T1000 (cell line): ENCODE data around the gene DDAH2.

Experiments used
- DNase-seq: peaks from one replicate; lab custom pipeline; 2025; ENCODE audit warnings: mixed read lengths; lab: John Stamatoyannopoulos, UW

Gene DDAH2

DNA sequence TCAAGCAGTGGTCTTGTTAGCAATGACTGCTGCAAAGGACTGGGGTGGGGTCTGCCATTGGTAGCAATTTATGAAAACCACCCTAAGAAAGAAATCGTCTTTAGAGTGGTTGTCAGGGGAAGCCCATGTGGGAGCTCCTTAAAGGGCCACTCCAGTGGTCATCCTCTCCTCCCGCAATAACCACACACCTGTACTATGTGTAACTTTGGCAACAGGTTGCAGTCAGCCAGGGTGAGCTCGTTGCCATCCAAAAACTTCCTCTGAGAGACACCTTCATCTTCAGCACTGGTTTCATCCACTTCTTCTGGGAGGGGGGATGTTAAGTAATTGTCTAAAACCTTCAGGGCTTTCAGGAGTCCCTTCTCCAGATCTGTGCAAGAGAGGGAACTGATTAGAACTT lies 2.9 kb upstream of the DDAH2 start:
- no peak for DNase-seq

DNA sequence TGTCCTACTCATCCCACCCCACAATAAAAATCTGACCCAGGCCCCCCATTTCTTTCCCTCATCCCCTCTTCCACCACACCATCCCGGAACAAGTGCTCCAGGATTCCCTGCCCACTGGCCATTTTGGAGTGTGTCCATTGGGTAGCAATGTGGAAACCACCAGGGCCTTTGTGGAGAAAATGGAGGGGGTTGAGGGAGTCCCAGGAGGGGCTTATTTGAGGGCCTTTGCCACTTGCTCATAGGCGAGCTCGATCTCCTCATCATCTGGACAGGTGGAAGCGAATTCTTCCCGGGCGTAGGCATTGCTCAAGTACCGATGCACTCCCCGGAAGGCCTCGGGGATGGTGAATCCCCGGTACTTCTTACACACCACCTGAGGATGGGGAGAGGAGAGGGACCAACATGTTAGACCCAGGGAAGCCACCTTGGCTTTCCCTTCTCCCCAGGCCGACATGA lies 1.6 kb upstream of the DDAH2 start:
- DNase-seq, result no peak

DNA sequence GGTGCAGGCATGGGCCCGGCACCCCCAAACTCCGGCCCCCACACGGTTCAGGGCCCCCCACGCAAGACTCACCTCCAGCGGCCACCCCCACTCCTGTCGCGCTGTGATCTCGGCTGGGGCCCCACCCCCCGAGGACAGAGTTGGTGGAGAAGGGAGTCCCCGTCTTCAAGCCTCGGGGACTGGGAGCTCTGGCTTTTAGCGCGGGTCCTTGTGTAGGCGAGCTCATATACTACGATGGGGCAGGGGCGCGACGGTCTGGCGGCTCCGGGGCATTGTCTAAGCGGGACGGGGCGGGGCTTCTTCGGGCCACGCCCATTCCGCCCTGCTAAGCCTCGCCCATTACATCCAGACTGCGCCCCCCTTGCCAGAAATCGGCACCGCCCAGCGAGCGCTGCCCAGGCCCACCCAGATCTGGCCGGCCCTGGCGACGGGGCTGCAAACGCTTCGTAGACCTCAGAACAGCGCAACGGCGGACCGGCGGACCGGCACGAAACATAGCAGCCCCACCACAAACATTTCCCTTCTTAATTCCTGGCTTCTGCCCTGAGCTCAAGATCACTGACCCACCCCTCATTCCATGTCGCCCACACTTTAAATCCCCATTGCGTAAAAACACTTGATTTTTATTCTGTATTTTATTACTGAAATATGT lies 1.0 kb upstream of the DDAH2 start:
- peak; percentile 82 for DNase-seq

DNA sequence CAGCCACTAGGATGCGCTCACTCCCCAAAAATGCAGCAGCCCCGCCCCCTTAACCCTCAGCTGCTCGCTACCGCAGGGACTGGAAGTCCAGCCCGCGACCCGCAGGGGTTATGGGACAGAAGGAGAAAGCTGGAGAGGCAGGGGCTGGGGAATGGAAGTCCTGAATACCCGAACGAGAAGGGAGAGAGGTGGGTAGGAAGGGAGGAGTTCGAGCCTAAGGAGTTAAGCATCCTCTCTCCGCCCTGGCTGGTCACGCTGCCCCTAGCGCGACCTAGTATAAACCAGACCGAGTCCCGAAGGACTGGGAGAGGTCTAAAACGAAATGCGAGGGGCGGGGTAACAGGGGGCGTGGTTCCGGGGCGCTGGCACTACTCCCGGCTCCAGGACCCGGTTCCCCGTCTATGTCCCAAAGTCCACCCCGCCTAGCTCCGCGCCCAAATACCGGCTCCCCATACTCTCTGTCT lies 448 bp upstream of the DDAH2 start:
- peak; percentile 85 for DNase-seq

DNA sequence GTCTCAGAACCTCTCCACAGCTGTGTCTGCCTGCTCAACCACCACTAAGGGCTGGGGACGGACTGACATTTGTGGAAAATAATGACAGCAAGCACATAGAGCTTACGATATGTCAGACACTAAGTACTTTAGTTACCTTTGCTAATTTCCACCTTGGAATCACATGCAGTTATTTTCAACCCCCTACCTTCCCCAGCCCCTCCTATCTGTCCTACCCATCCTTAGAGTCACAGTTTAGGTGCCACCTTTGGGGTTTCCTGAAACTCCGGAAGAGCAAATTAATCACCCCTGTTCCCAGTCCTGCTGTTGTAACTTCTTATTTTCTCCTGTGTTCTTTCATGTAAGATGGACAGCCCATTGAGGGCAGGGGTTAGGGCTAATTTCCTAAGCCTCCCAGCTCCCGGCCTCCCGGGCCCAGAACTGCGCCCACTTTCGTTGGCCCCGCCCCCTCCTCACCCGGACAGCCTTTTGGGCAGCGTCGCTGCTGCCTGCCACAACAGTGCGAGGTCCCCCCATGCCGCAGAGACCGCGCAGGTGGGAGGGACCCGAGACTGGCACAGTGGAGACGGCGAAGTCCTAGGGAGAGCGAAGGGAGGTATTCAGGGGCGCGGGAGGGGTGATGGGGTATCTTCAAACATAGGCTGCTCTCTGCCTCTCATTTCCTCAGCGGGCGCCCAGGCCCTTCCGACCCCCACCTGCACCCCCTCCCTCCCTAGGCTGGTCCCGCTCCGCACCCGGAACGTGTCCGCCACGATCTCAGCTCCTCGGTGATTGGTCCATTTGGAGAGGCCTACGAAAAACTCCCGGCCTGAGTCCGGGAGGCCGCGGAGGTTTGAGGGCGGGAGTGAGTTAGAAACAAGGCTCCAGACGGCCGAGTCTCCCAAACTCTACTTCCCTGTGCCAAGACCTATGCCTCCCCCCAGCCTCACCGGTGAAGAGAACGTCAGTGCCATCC lies 1.1 kb downstream of the DDAH2 start:
- DNase-seq, result no peak

DNA sequence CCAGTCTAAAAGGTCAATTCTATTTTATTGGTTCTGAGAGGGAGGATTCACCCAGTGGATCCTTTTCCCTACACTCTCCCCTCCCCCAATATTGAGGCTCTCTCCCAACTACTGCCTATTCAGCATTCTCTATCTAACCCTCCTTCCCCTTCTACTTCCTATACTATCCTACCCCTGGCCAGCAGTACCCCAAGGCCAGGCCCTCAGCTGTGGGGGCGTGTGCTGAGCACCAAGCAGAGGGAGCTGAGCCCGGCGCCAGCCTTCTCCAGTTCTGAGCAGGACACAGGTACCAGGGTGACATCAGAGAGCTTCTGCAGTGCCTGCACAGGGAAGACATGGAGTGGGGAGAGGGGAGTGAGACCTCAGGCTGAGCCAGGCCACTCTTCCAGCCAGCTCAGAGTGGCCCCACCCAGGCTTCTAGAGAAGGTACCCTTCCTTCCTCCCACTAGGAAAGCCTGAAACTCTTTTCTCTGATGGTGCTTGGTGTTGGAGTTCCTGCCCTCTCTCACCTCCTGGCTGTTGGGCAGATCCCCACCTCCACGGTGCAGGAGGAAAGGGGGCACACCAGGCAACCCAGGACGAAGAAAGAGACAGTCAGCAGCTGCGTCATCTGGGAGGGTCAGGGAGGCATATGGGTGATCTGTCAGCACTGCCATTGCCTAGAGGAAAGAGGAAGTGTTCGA lies 1.9 kb downstream of the DDAH2 start:
- no peak for DNase-seq

DNA sequence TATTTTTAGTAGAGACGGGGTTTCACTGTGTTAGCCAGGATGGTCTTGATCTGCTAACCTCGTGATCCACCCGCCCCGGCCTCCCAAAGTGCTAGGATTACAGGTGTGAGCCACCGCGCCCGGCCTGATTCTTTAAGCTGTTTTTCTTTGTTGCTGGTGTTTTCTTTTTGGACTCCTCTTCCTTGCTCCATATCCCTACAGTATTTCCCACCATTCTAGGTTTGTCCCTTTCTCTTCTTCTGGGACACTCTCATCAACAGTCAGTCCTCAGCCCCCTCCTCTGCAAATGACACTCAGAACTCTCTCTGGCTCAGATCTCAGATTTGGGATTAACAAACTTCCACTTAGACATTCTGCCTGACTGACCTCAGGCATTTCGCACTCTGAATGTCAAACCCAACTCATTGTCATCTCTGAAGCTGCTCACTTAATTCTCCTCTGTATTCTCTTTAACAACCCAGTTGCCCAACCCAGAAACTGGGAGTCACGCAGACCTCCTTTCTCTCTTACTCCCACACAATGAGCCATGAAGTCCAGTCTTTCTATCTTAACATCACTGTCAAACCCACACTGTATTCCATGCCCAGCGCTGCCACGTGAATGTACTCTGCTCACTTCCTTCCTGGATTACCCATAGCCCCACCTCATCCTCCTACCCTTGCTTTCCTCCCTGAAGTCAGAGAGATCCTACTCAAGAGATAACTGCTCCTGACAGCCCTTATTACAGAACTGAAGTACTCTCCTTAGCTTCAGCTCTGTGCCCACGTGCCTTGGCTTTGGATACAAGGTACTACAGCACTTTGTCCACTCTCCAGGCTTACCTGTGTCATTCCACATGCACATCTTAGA lies 3.4 kb downstream of the DDAH2 start:
- DNase-seq, result no peak

DNA sequence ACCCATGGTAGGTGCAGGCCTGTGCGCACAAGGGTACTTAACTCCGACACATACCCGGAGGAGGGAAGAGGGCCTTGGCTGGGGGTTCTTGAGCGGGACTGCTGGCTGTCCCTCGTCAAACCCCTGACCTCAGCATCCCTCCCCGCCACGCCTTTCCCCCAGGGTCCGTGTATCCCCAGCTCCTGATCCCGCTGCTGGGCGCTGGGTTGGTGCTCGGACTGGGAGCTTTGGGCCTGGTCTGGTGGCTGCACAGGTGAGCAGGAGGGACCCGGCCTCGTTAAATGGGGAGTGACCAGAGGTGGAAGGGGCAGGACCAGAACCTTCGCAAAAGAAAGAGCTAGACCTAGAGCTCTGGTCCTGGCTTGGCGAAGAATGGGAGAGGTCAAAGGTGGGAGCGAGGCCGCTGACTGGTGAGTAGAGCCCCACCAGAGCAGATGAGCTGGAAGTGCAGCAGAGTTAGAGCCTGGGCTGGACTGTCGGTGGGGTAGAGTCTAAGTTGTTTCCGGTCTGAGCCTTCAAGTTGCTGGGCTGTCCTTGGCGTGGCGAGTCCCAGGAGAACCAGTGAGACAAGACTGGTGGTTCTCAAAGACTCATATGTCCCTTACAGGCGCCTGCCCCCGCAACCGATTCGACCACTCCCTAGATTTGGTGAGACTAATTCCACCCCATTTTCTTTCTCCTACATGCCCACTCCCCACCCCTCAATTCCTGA lies 5.0 kb downstream of the DDAH2 start:
- no peak for DNase-seq

DNA sequence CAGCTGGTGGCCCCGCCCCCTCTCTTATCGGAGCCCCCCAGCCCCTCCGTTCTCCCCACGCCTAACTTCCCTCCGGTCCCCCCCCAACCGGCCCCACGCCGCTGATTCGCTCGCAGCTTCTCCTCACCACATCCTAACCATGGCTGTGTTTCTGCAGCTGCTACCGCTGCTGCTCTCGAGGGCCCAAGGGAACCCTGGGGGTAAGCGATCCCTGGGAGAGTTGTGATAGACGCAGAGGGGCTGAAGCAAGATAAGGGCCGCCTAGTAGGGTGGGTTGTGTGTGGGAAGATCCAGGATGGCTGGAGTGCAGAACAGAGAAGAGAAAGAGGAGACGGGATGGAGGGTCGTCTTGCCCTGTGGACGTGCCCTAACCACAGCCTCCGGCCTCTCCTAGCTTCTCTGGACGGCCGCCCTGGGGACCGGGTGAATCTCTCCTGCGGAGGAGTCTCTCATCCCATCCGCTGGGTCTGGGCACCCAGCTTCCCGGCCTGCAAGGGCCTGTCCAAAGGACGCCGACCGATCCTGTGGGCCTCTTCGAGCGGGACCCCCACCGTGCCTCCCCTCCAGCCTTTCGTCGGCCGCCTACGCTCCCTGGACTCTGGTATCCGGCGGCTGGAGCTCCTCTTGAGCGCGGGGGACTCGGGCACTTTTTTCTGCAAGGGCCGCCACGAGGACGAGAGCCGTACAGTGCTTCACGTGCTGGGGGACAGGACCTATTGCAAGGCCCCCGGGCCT lies 5.7 kb downstream of the DDAH2 start, which contains the start of gene MPIG6B:
Gene MPIG6B, plus strand, starts transcription at position 129 of the 735 bp plus-strand sequence. Its CDS starts 11 bp downstream, at position 140.
- DNase-seq, result no peak

DNA sequence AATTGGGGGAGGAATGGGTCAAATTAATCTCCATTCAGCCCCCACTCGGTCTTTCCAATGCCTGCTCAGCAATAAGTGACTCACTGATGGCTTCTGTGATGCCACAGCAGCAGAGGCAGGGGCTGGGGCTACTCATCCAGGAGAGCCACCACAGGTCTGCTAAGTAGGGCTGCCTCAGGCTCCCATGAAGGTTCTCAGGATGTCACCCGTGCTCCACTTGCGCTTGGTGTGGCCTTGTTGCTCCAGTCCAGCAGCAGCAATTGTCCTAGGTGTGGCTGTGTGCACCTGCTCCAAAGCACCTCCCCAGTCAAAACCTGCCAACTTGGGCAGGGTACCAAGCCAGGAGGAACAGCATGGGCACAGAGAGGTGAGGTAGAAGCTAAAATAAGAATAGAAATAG lies 6.9 kb downstream of the DDAH2 start:
- no peak for DNase-seq

DNA sequence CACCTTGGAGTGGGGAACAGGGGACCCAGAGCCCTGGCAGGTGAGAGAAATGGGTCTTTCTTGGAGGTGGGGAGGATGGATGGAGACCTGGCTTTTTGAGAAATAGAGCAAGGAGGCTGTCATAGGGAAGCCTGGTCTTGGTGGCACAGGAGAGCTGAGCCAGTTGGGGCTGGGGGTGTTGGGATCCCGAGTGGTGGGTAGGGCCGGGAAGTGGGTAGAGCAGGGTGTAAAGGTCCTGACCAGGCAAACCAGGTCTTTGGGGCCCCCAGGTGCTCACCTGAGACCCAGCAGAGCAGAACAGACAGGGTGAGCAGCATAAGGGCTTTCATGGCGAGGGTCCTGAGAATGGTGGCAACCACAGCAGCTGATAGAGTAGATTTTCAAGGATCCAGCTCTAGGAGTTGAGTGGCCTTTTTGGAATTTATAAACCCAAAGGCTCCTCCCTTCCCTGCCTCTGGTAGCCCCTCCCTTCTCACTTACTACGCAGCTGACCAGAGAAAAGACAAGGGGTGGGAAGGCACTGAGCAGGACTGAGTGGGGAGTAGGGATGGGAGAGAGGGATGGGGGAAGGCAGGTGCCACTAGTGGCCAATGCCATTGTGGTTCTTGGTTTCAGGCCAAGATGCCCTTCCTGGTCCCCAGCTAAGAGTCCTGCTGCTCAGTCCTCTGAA lies 7.6 kb downstream of the DDAH2 start, which contains the start of gene LY6G6C:
Gene LY6G6C, minus strand, starts transcription at position 396 of the 670 bp plus-strand sequence. Its CDS starts 67 bp downstream, at position 329.
- no peak for DNase-seq

DNA sequence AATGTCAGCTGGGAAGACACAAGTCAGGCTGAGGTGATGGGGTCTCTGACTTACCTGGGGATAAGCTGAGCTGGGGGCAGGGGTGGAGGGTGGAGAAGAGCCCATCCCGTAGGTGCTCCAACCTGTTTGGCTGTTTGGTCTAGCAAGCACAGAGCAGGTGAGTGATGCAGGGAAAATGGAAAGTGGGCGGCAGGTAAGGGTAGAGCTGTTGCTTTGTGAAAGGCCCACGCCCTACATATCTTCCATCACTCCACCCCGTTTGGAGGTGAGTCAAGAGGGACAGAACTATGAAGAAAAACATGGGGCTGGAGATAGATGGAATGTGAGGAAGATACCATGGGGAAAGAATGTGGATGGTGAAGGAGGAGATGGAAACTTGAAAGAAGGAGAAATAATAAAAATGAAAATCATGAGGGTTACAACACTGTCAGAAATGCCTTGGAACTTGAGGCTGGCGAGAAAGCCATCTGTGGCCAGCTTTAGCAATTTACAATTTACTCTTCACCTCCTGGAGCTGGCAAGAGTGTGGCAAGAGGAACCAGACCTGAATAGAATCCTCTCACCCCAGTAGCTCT lies 8.8 kb downstream of the DDAH2 start:
- no peak for DNase-seq

DNA sequence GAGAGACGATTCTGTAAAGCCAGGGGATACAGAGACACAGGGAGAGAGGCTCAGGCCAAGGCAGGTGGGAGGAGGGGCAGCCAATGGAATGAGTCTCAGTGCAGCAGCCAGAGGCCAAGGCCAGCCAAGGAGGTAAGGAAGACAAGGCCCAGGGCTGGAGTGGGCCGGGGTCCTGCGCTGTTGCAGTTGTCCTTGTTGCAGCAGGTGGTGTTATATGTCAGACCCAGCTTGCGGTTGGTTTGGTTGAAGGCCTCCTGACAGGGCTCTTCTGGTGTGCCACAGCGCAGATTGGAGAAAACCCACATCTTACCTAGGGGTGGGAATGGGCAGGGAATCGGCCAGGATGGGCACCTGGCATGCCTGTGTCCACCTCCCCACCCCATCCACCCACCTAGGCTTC lies 10.1 kb downstream of the DDAH2 start:
- DNase-seq, result no peak

DNA sequence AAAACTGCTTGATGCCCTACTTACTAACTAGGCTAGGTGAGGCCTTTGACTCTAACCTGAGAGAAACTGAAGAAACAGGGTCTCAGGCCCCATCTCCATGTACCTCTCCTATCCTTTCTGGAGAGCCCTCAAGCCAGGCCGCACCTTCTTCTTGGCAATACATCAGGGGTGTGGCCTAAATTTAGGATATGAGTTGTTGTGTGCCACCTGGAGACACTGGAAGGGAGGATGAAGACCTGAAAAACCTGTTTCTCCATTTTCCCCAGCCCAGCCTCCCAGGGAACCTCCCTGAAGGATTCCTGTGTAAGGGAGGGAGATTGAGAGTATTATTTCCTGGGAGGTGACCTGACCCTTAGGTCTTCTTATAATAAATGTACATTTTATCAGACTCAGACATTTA lies 10.8 kb downstream of the DDAH2 start:
- DNase-seq, result no peak

DNA sequence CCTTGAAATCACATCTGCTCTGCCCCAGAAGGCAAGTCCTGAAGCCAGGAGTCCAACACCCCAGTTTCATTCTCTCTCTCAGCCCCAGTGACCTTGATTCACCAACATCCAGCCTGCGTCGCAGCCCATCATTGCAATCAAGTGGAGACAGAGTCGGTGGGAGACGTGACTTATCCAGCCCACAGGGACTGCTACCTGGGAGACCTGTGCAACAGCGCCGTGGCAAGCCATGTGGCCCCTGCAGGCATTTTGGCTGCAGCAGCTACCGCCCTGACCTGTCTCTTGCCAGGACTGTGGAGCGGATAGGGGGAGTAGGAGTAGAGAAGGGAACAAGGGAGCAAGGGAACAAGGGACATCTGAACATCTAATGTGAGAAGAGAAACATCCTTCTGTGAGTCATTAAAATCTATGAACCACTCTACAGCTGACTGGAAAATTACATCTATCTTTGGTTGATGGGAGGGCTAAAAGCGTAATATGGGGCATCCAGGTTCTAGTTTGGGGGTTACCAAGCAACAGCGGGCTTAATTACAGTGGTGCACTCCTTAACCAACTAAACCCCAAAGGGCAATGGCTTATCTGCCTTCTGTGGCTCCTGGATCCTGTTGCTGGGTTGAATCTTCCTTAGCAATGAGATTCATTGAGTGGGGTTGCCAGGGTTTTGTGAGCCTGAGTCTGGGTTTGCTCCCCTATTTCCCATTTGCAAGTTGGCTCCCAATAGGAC lies 11.4 kb downstream of the DDAH2 start:
- DNase-seq, result no peak

DNA sequence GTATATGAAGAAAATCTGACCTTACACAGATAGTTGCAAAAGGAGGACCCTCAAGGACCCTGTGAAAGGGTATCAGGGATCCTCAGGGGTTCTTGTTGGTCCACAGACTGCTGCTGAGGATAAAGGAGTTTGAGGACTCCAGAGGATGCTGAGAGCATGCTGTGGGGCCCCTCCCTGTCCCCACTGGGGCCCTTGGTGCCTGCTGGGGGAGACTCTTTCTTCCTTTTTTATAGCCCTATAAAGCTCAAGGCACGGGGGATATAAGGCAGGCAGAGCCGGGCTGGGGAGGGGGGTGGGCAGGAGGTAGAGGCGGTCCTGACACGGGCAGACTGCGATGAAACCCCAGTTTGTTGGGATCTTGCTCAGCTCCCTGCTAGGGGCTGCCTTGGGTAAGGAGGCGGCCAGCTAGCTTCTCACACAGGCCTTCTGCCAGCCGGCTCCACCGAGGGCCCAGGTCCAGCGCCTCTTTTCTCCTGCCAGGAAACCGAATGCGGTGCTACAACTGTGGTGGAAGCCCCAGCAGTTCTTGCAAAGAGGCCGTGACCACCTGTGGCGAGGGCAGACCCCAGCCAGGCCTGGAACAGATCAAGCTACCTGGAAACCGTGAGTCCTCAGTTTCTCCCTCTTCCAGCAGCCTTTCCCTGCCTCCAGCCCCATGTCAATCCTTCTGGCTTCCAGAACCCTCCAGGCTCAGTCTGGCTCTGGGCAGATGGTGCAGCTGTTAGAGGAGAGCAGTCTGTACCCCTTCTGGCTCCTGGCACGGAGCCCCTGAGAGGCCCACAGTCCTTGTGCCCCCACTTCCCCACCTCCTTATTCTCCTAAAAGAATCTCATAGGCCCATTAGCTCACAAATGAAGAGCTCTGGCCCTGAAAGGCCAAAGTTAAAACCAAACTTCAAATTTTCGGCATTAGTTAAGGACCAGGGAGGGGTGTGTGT lies 13.8 kb downstream of the DDAH2 start, which contains the start of gene LY6G6D:
Gene LY6G6D, plus strand, starts transcription at position 327 of the 937 bp plus-strand sequence. Its CDS starts 8 bp downstream, at position 335.
- no peak for DNase-seq
